Loucy (cell line): ENCODE results near the gene SLC6A5.

ENCODE experiments used
- EZH2phosphoT487 ChIP-seq: fragments of 200-600 bp; IDR thresholded peaks from 2 replicates; pipeline ENCODE4 v1.6.1; 2018; ENCODE audit warnings: antibody characterized with exemption, mild to moderate bottlenecking, moderate library complexity, borderline replicate concordance
- TF ChIP-seq, protein P1 (sequence below): fragments of 200-600 bp; sonication (generic); conservative IDR thresholded peaks from 2 replicates; pipeline ENCODE4 v1.5.1; 2014; ENCODE audit warnings: mild to moderate bottlenecking, antibody characterized with exemption, low read length

DNA sequence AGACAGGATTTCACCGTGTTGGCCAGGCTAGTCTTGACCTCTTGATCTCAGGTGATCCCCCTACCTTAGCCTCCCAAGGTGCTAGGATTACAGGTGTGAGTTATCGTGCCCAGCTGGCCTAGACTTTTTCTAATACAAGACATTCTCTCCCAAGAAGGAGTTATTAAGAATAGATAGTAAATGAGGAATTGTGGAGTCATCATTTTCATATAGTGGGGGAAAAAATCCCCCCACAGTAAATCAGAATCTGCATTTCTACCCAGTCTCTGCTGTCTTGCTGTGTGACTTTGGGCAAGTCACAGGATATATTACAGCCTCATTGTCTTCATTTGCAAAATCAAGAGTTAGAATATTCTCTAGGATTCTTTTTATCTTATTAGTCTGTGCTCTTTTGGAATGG, 21.6 kb downstream of the SLC6A5 start:
- TF ChIP-seq, protein P1, sequence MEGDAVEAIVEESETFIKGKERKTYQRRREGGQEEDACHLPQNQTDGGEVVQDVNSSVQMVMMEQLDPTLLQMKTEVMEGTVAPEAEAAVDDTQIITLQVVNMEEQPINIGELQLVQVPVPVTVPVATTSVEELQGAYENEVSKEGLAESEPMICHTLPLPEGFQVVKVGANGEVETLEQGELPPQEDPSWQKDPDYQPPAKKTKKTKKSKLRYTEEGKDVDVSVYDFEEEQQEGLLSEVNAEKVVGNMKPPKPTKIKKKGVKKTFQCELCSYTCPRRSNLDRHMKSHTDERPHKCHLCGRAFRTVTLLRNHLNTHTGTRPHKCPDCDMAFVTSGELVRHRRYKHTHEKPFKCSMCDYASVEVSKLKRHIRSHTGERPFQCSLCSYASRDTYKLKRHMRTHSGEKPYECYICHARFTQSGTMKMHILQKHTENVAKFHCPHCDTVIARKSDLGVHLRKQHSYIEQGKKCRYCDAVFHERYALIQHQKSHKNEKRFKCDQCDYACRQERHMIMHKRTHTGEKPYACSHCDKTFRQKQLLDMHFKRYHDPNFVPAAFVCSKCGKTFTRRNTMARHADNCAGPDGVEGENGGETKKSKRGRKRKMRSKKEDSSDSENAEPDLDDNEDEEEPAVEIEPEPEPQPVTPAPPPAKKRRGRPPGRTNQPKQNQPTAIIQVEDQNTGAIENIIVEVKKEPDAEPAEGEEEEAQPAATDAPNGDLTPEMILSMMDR, result no peak
- no peak for TF ChIP-seq EZH2phosphoT487
